ENCODE measurements around the gene TBPL1. TPM values are rescaled to one million over a fixed set of nuclear protein-coding genes. Genes with fewer than 3 reads are reported as not detected.

Gene TBPL1
- total and polyA plus RNA-seq, 2 of the 8 experiments (the other 6 are each of a cell fraction or from before 2014, with no cell fraction given) = 32.5 to 67.0 TPM

DNA sequence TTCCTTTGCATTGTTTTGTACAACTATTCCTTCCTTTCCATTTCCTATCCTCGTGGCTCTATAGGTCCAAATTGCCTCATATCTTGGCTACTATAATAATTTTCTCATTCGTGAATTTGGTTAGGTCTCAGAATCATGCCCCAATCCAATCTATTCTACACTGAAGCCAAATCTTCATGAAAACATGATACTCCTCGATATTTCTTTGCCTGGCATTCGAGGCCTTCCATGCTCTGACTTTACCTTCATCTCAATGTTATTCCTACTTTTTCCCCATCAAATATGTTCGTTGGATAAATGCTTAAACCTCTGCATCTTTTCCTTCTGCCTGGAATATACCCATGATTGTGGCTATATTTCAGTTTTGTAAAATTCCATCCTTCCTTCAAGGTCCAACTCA, 33.7 kb upstream of the TBPL1 start:
- Histone ChIP-seq H3K4ac (replicated peaks; ENCODE audit: insufficient read length, low read depth, low read length) (no peak overlapping the region), H3K9ac (replicated peaks in 1 of 4; ENCODE audit: extremely low read depth in 1 of 4, low read depth in 3 of 4, low read length in 3 of 4) (no peak overlapping the region), H4K20me1 (replicated peaks in 1 of 2; ENCODE audit: control insufficient read depth in 1 of 2, insufficient read depth in 2 of 2, low read length in 2 of 2) (no peaks in the 10 kb centered on the region), H3K23ac (ENCODE audit: insufficient read length) (no peak overlapping the region), H3K79me1 (ENCODE audit: low read depth, low read length) (no peaks in the 10 kb centered on the region), H2BK120ac (replicated peaks; ENCODE audit: low read depth, low read length) (no peak overlapping the region), H2BK12ac (ENCODE audit: low read depth, low read length) (no peak overlapping the region), H3K4me3 (ENCODE audit: extremely low read depth in 1 of 4, insufficient read depth in 2 of 4, low read depth in 3 of 4, low read length in 4 of 4) (no peak overlapping the region), H2BK5ac (ENCODE audit: low read depth, low read length) (no peak overlapping the region), H3K56ac (replicated peaks; ENCODE audit: insufficient read length, low read depth, low read length) (no peak overlapping the region), H3K36me3 (ENCODE audit: control insufficient read depth in 2 of 4, insufficient read depth in 4 of 4, low read length in 3 of 4) (no peaks in the 10 kb centered on the region), H3K9me3 (ENCODE audit: insufficient read depth in 2 of 2, low read depth in 1 of 2, low read length in 1 of 2) (no peaks in the 10 kb centered on the region), H3K23me2 (ENCODE audit: low read depth, low read length) (no peaks in the 10 kb centered on the region), H3K14ac (ENCODE audit: insufficient read length) (no peak overlapping the region), H3K27me3 (replicated peaks in 1 of 4; ENCODE audit: control insufficient read depth in 3 of 4, extremely low read depth in 1 of 4, insufficient read depth in 3 of 4, low read length in 3 of 4) (no peaks in the 10 kb centered on the region), H2AFZ (ENCODE audit: low read length) (no peak overlapping the region), H3K18ac (ENCODE audit: extremely low read depth, low read length) (no peak overlapping the region), H2BK20ac (ENCODE audit: low read length) (no peak overlapping the region), H4K91ac (replicated peaks; ENCODE audit: insufficient read length, low read length) (no peak overlapping the region), H2BK15ac (ENCODE audit: low read length) (no peak overlapping the region), H4K5ac (ENCODE audit: insufficient read length, low read depth, low read length) (no peak overlapping the region), H3K4me2 (ENCODE audit: insufficient read depth in 1 of 2, low read depth in 2 of 2, low read length in 2 of 2) (no peak overlapping the region), H2AK5ac (ENCODE audit: low read depth, low read length) (no peak overlapping the region), H4K8ac (ENCODE audit: extremely low read depth, insufficient read depth, low read length) (no peak overlapping the region), H3K4me1 (replicated peaks in 1 of 4; ENCODE audit: control insufficient read depth in 3 of 4, insufficient read depth in 4 of 4, low read length in 3 of 4) (peaks cover 0 to 7% (median 5%) of the 10 kb centered on the region in 4 experiments; a peak in 6 of 7 replicates), H3K79me2 (ENCODE audit: control insufficient read depth in 1 of 2, insufficient read depth in 2 of 2, low read length in 2 of 2) (no peaks in the 10 kb centered on the region), H3K27ac (ENCODE audit: low read depth, low read length) (no peak overlapping the region)
- TF ChIP-seq EP300 (IDR thresholded peaks at IDR 0.05; ENCODE audit: borderline replicate concordance in 1 of 2, low read depth in 2 of 2, low read length in 2 of 2) = no peak
- CTCF ChIA-PET (ENCODE audit: partially characterized antibody) = interaction anchor here (1.6 to 8.5 kb wide), 3 partner anchors 55 to 178 kb away, joined by 3 to 63 read pairs (median 23); no protein-coding TSS in a partner anchor
- no peak for FAIRE-seq
- POLR2A ChIA-PET (ENCODE audit: partially characterized antibody) = no interaction called here
- WGBS, 2 experiments (ENCODE audit: extremely low coverage in 1 of 2, insufficient coverage in 1 of 2, insufficient read length in 1 of 2, insufficient replicate concordance in 2 of 2, low coverage in 1 of 2, low lambda C conversion rate in 2 of 2, missing lambda C conversion rate in 1 of 2) = 87% methylated on average over 5 of the region's 5 CpGs; no CpG with 5 or more reads in 1 of the 2 experiments
- DNase-seq (ENCODE audit: low read depth in 1 of 2, low spot score in 2 of 2) = no peak
